H1 (cell line): ENCODE measurements around the gene DCDC2C. TPM values are rescaled to one million over a fixed set of nuclear protein-coding genes. Genes with fewer than 3 reads are reported as not detected.

Source experiments
- CTCF ChIA-PET: fragments of 300-600 bp; sonication (Branson Sonifier 250); formaldehyde crosslinking; loops from one replicate; lab custom pipeline; 2021; ENCODE audit not compliant: partially characterized antibody; lab: Charles Lee
- POLR2A ChIA-PET: fragments of 300-600 bp; sonication (Branson Sonifier 250); formaldehyde crosslinking; loops from one replicate; lab custom pipeline; 2021; ENCODE audit warnings: inconsistent platforms; ENCODE audit not compliant: partially characterized antibody; lab: Charles Lee
- DNase-seq, 2 experiments: peaks; one replicate each; pipeline versions ENCODE4 v3.0.0 to v3.0.0-alpha.2; 2010 to 2022; ENCODE audit warnings: low spot score in 2 of 2, low read depth in 1 of 2, mixed read lengths in 1 of 2
- FAIRE-seq: peaks from 2 replicates; lab custom pipeline; 2011; peaks lifted over from hg19 to GRCh38; lab: Jason Lieb, UNC
- H2AFZ ChIP-seq: 2 replicates; pipeline ENCODE4 v1.8.1; 2012; ENCODE audit warnings: low read length, inconsistent platforms
- H2AK5ac ChIP-seq: 2 replicates; pipeline ENCODE4 v1.6.1; 2013; ENCODE audit warnings: low read depth, low read length
- H2BK120ac ChIP-seq: replicated peaks from 2 replicates; pipeline ENCODE3; 2013; ENCODE audit warnings: low read depth, low read length, inconsistent platforms
- H2BK12ac ChIP-seq: 2 replicates; pipeline ENCODE4 v1.6.1; 2013; ENCODE audit warnings: low read depth, low read length
- H2BK15ac ChIP-seq: 2 replicates; pipeline ENCODE4 v1.6.1; 2013; ENCODE audit warnings: low read length
- H2BK20ac ChIP-seq: 2 replicates; pipeline ENCODE4 v1.6.1; 2013; ENCODE audit warnings: low read length
- H2BK5ac ChIP-seq: 2 replicates; pipeline ENCODE4 v1.6.1; 2013; ENCODE audit warnings: low read depth, low read length
- H3K14ac ChIP-seq: 2 replicates; pipeline ENCODE4 v1.6.1; 2013; ENCODE audit warnings: inconsistent platforms; ENCODE audit not compliant: insufficient read length
- H3K18ac ChIP-seq: 2 replicates; pipeline ENCODE4 v1.6.1; 2013; ENCODE audit warnings: low read length; ENCODE audit errors: extremely low read depth
- H3K23ac ChIP-seq: 2 replicates; pipeline ENCODE4 v1.6.1; 2013; ENCODE audit warnings: inconsistent platforms; ENCODE audit not compliant: insufficient read length
- H3K23me2 ChIP-seq: 2 replicates; pipeline ENCODE4 v1.6.1; 2013; ENCODE audit warnings: low read depth, low read length
- H3K27ac ChIP-seq: 2 replicates; pipeline ENCODE4 v1.6.1; 2011; ENCODE audit warnings: low read depth, low read length, inconsistent platforms
- H3K27me3 ChIP-seq, 4 experiments: replicated peaks in 1 of 4; 1 replicate in 1 of 4; 2 replicates in 3 of 4; pipeline versions ENCODE4 v1.6.1 to v1.8.1; 2011 to 2013; ENCODE audit warnings: low read length in 3 of 4, mild to moderate bottlenecking in 3 of 4, inconsistent platforms in 2 of 4, mixed read lengths in 2 of 4, moderate library complexity in 1 of 4; ENCODE audit not compliant: control insufficient read depth in 3 of 4, insufficient read depth in 3 of 4; ENCODE audit errors: extremely low read depth in 1 of 4
- H3K36me3 ChIP-seq, 4 experiments: 2 replicates each; pipeline versions ENCODE4 v1.6.1 to v1.8.1; 2011 to 2013; ENCODE audit warnings: mild to moderate bottlenecking in 4 of 4, low read length in 3 of 4, moderate library complexity in 2 of 4, control low read depth in 1 of 4, inconsistent platforms in 1 of 4; ENCODE audit not compliant: insufficient read depth in 4 of 4, control insufficient read depth in 2 of 4
- H3K4ac ChIP-seq: replicated peaks from 2 replicates; pipeline ENCODE3; 2013; ENCODE audit warnings: low read length, low read depth, mixed read lengths, inconsistent platforms; ENCODE audit not compliant: insufficient read length
- H3K4me1 ChIP-seq, 4 experiments: replicated peaks in 1 of 4; 1 replicate in 1 of 4; 2 replicates in 3 of 4; pipeline versions ENCODE4 v1.6.1 to v1.8.1; 2011 to 2013; ENCODE audit warnings: low read length in 3 of 4, inconsistent platforms in 2 of 4, mixed read lengths in 1 of 4; ENCODE audit not compliant: insufficient read depth in 4 of 4, control insufficient read depth in 3 of 4
- H3K4me2 ChIP-seq, 2 experiments: 2 replicates each; pipeline versions ENCODE4 v1.6.1 to v1.8.1; 2011 to 2013; ENCODE audit warnings: low read depth in 2 of 2, low read length in 2 of 2, control low read depth in 1 of 2, inconsistent platforms in 1 of 2, mild to moderate bottlenecking in 1 of 2; ENCODE audit not compliant: insufficient read depth in 1 of 2
- H3K4me3 ChIP-seq, 4 experiments: fragments of 200-600, 300-600 bp in 1 of 4; sonication (generic), shearing (Covaris generic), sonication (Bioruptor Twin) in 1 of 4; 2 replicates each; pipeline versions ENCODE4 v1.5.1 to v1.8.1; 2011 to 2016; ENCODE audit warnings: low read length in 4 of 4, low read depth in 3 of 4, control low read depth in 2 of 4, inconsistent platforms in 2 of 4, mild to moderate bottlenecking in 2 of 4, mixed read lengths in 1 of 4, moderate library complexity in 1 of 4; ENCODE audit not compliant: insufficient read depth in 2 of 4; ENCODE audit errors: extremely low read depth in 1 of 4
- H3K56ac ChIP-seq: replicated peaks from 2 replicates; pipeline ENCODE3; 2013; ENCODE audit warnings: low read depth, mild to moderate bottlenecking, mixed read lengths, low read length, inconsistent platforms; ENCODE audit not compliant: insufficient read length
- H3K79me1 ChIP-seq: 2 replicates; pipeline ENCODE4 v1.6.1; 2013; ENCODE audit warnings: low read depth, low read length, control low read depth
- H3K79me2 ChIP-seq, 2 experiments: 2 replicates each; pipeline versions ENCODE4 v1.6.1 to v1.8.1; 2012 to 2013; ENCODE audit warnings: low read length in 2 of 2, mild to moderate bottlenecking in 2 of 2, inconsistent platforms in 1 of 2; ENCODE audit not compliant: insufficient read depth in 2 of 2, control insufficient read depth in 1 of 2
- H3K9ac ChIP-seq, 4 experiments: replicated peaks in 1 of 4; 1 replicate in 1 of 4; 2 replicates in 3 of 4; pipeline versions ENCODE4 v1.6.1 to v1.8.1; 2011 to 2013; ENCODE audit warnings: low read depth in 3 of 4, low read length in 3 of 4, control low read depth in 2 of 4, mild to moderate bottlenecking in 2 of 4, moderate library complexity in 2 of 4, inconsistent platforms in 1 of 4; ENCODE audit errors: extremely low read depth in 1 of 4
- H3K9me3 ChIP-seq, 2 experiments: 2 replicates each; pipeline versions ENCODE4 v1.6.1 to v1.8.1; 2012 to 2013; ENCODE audit warnings: mild to moderate bottlenecking in 2 of 2, moderate library complexity in 2 of 2, control low read depth in 1 of 2, inconsistent platforms in 1 of 2, low read depth in 1 of 2, low read length in 1 of 2, mixed read lengths in 1 of 2; ENCODE audit not compliant: insufficient read depth in 2 of 2
- H4K20me1 ChIP-seq, 2 experiments: replicated peaks in 1 of 2; 2 replicates each; pipeline versions ENCODE3 to v1.8.1; 2011 to 2013; ENCODE audit warnings: inconsistent platforms in 2 of 2, low read length in 2 of 2, mild to moderate bottlenecking in 1 of 2; ENCODE audit not compliant: insufficient read depth in 2 of 2, control insufficient read depth in 1 of 2
- H4K5ac ChIP-seq: 2 replicates; pipeline ENCODE4 v1.6.1; 2013; ENCODE audit warnings: low read length, low read depth, mixed read lengths, inconsistent platforms; ENCODE audit not compliant: insufficient read length
- H4K8ac ChIP-seq: 2 replicates; pipeline ENCODE4 v1.8.0; 2013; ENCODE audit warnings: mild to moderate bottlenecking, moderate library complexity, low read length, inconsistent platforms; ENCODE audit not compliant: insufficient read depth; ENCODE audit errors: extremely low read depth
- H4K91ac ChIP-seq: replicated peaks from 2 replicates; pipeline ENCODE3; 2013; ENCODE audit warnings: low read length, mixed read lengths, inconsistent platforms; ENCODE audit not compliant: insufficient read length
- ATF2 ChIP-seq: IDR thresholded peaks from 2 replicates; pipeline ENCODE4 v1.6.1; 2012; ENCODE audit warnings: low read length, inconsistent platforms
- CEBPB ChIP-seq: IDR thresholded peaks from 2 replicates; pipeline ENCODE4 v1.6.1; 2012; ENCODE audit warnings: low read depth, low read length
- CTCF ChIP-seq, 3 experiments: IDR thresholded peaks; 1 replicate in 2 of 3; 2 replicates in 1 of 3; pipeline versions ENCODE4 v1.5.1 to v1.6.1; 2011; ENCODE audit warnings: low read length in 3 of 3, mild to moderate bottlenecking in 3 of 3, inconsistent platforms in 2 of 3, low read depth in 1 of 3, moderate library complexity in 1 of 3; ENCODE audit not compliant: insufficient read depth in 1 of 3; ENCODE audit errors: control extremely low read depth in 1 of 3
- JUN ChIP-seq: IDR thresholded peaks from 2 replicates; pipeline ENCODE4 v1.6.1; 2011; ENCODE audit warnings: low read depth, mild to moderate bottlenecking, improper control_type of control experiment, low read length
- SP1 ChIP-seq: IDR thresholded peaks from 2 replicates; pipeline ENCODE4 v1.6.1; 2011; ENCODE audit warnings: low read depth, low read length
- TAF7 ChIP-seq: optimal IDR thresholded peaks from 2 replicates; pipeline ENCODE3; 2011; ENCODE audit warnings: low read depth, mild to moderate bottlenecking, inconsistent platforms, low read length, moderate library complexity, borderline replicate concordance
- WGBS, 2 experiments: shearing (Covaris generic) in 1 of 2; methylation state at CpG; one replicate each; pipeline versions ENCODE4 v1.1.6 to v1.1.7; 2013 to 2015; ENCODE audit warnings: low lambda C conversion rate in 2 of 2, mixed read lengths in 2 of 2, inconsistent platforms in 1 of 2, low coverage in 1 of 2, missing lambda C conversion rate in 1 of 2; ENCODE audit not compliant: insufficient replicate concordance in 2 of 2, insufficient coverage in 1 of 2, insufficient read length in 1 of 2; ENCODE audit errors: extremely low coverage in 1 of 2, missing lambda C conversion rate in 1 of 2; 5-methylcytosine and 5-hydroxymethylcytosine counted together
- polyA plus RNA-seq, 7 experiments: library from polyadenylated mRNA; depleted of rRNA in 3 of 7; stranded (reverse) in 5 of 7; unstranded in 2 of 7; fragments of >200 nt in 5 of 7; fragments of 200-250 nt in 2 of 7; gene quantifications; 1 replicate in 5 of 7; 2 replicates in 1 of 7; 4 replicates in 1 of 7; pipeline versions ENCODE4 v1.2.1 to v1.2.3, GENCODE V29; 2011 to 2013; ENCODE audit warnings: missing spikeins in 2 of 7, mixed read lengths in 2 of 7
- total RNA-seq: library from RNA; stranded (reverse); fragmentation: NEBNext Ultra II Directional; extraction: Animal tissue kit (Norgen Biotek cat#: 25700); gene quantifications from 2 replicates; pipeline ENCODE4 v1.2.1, GENCODE V29; 2021

The DCDC2C gene
- total and polyA plus RNA-seq, 2 of the 8 experiments (the other 6 are each of a cell fraction or from before 2014, with no cell fraction given), result 0.50 TPM; not detected in 1

GRCh38 chr2:3873899-3874298 lies 170.5 kb downstream of the DCDC2C start:
- H3K4me1 ChIP-seq, result no peaks in the 10 kb centered on the region
- no peak overlapping the region for H3K4me2 ChIP-seq
- no peak overlapping the region for H2AFZ ChIP-seq
- DNase-seq (no peak), FAIRE-seq (no peak)
- H3K9me3 ChIP-seq, result peaks cover 0 to 2% of the 10 kb centered on the region in 2 experiments; a peak in 1 of 4 replicates
- H3K18ac ChIP-seq, result no peak overlapping the region
- H4K20me1 ChIP-seq, result peaks cover 0 to 2% of the 10 kb centered on the region in 2 experiments
- no peak for TF ChIP-seq CEBPB
- TF ChIP-seq TAF7, result no peak
- no peak for TF ChIP-seq JUN
- TF ChIP-seq CTCF (IDR thresholded peaks at IDR 0.05; ENCODE audit: control extremely low read depth in 1 of 3, insufficient read depth in 1 of 3, low read depth in 1 of 3, low read length in 3 of 3), result no peak
- no peak for TF ChIP-seq ATF2
- TF ChIP-seq SP1, result no peak
- no peaks in the 10 kb centered on the region for H3K27me3 ChIP-seq
- no peaks in the 10 kb centered on the region for H3K79me1 ChIP-seq
- no peak overlapping the region for H3K14ac ChIP-seq
- H4K8ac ChIP-seq, result no peak overlapping the region
- H3K27ac ChIP-seq, result no peak overlapping the region
- H3K56ac ChIP-seq, result no peak overlapping the region
- no peak overlapping the region for H3K4me3 ChIP-seq
- no peak overlapping the region for H2BK12ac ChIP-seq
- no peak overlapping the region for H4K91ac ChIP-seq
- H2BK15ac ChIP-seq, result no peak overlapping the region
- H3K23me2 ChIP-seq, result no peaks in the 10 kb centered on the region
- WGBS, 2 experiments, result 97% methylated on average over 2 of the region's 2 CpGs; no CpG with 5 or more reads in 1 of the 2 experiments
- no peak overlapping the region for H3K4ac ChIP-seq
- POLR2A ChIA-PET, result no interaction called here
- no peak overlapping the region for H3K23ac ChIP-seq
- H2AK5ac ChIP-seq, result no peak overlapping the region
- H2BK20ac ChIP-seq, result no peak overlapping the region
- no peaks in the 10 kb centered on the region for H3K36me3 ChIP-seq
- H3K9ac ChIP-seq, result no peak overlapping the region
- no peak overlapping the region for H2BK5ac ChIP-seq
- H3K79me2 ChIP-seq, result no peaks in the 10 kb centered on the region
- H4K5ac ChIP-seq, result no peak overlapping the region
- no peak overlapping the region for H2BK120ac ChIP-seq
- CTCF ChIA-PET, result interaction anchor here (0.7 to 1.5 kb wide), 3 partner anchors 12 to 261 kb away, joined by 3 to 9 read pairs (median 3); no protein-coding TSS in a partner anchor
